ENCODE data around the gene ANKS3.

GRCh38 chr16:4661661-4662060 is 72.4 kb downstream of the ANKS3 start:
- no peak for TF ChIP-seq CTCF (IDR thresholded peaks at IDR 0.05)
- no peak for TF ChIP-seq POLR2A (IDR thresholded peaks at IDR 0.05)
